HCT116 (cell line): ENCODE measurements around the gene GJB5. TPM values are rescaled to one million over a fixed set of nuclear protein-coding genes. Genes with fewer than 3 reads are reported as not detected.

Experiments
- ATAC-seq: fragments of 200-7000 bp; cut with Tn5 transposase; 2 replicates; pipeline ENCODE4 v1.9.1; 2020; ENCODE audit warnings: mild to moderate bottlenecking, moderate library complexity
- BruUV-seq: library from RNA; stranded (reverse); fragments of 400-500 nt; replicated peaks from 2 replicates; lab custom pipeline; 2021; lab: Mats Ljungman, UMichigan
- CTCF ChIA-PET: fragments of 300-600 bp; sonication (Branson Sonifier 250); formaldehyde crosslinking; loops from one replicate; lab custom pipeline; 2021; ENCODE audit warnings: antibody characterized with exemption; lab: Charles Lee
- POLR2A ChIA-PET: fragments of 300-600, 350-600 bp; sonication (Branson Sonifier 250); formaldehyde crosslinking; loops from one replicate; lab custom pipeline; 2021; ENCODE audit warnings: antibody characterized with exemption; lab: Charles Lee
- RAD21 ChIA-PET, 2 experiments: fragments of 300-600 bp; sonication (Branson Sonifier 250); formaldehyde crosslinking; loops; one replicate each; lab custom pipeline; 2023; ENCODE audit warnings: low total read pairs in 2 of 2; ENCODE audit not compliant: uncharacterized antibody in 2 of 2, unreplicated experiment in 2 of 2, low non-redundant PET in 1 of 2; lab: Charles Lee
- DNase-seq: peaks from one replicate; pipeline ENCODE4 v3.0.0-alpha.2; 2010; ENCODE audit warnings: low read depth, low spot score
- H2AFZ ChIP-seq: fragments of 200-600 bp; shearing (Covaris generic), sonication (generic); 2 replicates; pipeline ENCODE4 v1.6.1; 2017; ENCODE audit warnings: low read depth, mixed run types, mixed read lengths, antibody characterized with exemption, low read length; ENCODE audit not compliant: poor library complexity, severe bottlenecking
- H3K27ac ChIP-seq: 2 replicates; pipeline ENCODE4 v1.5.1; 2012; ENCODE audit warnings: low read depth, low read length
- H3K27me3 ChIP-seq: fragments of 200-600 bp; sonication (generic); 2 replicates; pipeline ENCODE4 v1.6.1; 2016; ENCODE audit warnings: mixed run types, low read length, mixed read lengths; ENCODE audit not compliant: insufficient read depth
- H3K36me3 ChIP-seq, 2 experiments: fragments of 200-500 bp in 1 of 2; fragments of 200-600 bp in 1 of 2; sonication (Bioruptor generic) in 1 of 2; sonication (generic) in 1 of 2; 2 replicates each; pipeline versions ENCODE4 v1.5.1 to v1.6.1; 2014 to 2016; ENCODE audit warnings: low read length in 2 of 2, inconsistent platforms in 1 of 2, mixed read lengths in 1 of 2, mixed run types in 1 of 2; ENCODE audit not compliant: insufficient read depth in 2 of 2, control insufficient read depth in 1 of 2
- H3K4me1 ChIP-seq, 2 experiments: fragments of 200-600 bp in 1 of 2; sonication (generic) in 1 of 2; 2 replicates each; pipeline versions ENCODE4 v1.5.1 to v1.6.1; 2012 to 2017; ENCODE audit warnings: low read length in 2 of 2, inconsistent platforms in 1 of 2, mild to moderate bottlenecking in 1 of 2, mixed read lengths in 1 of 2, mixed run types in 1 of 2, moderate library complexity in 1 of 2; ENCODE audit not compliant: insufficient read depth in 2 of 2, control insufficient read depth in 1 of 2
- H3K4me2 ChIP-seq: fragments of 200-600 bp; sonication (generic); 2 replicates; pipeline ENCODE4 v1.6.1; 2017; ENCODE audit warnings: mixed run types, low read length, mixed read lengths
- H3K4me3 ChIP-seq, 2 experiments: fragments of 200-600 bp in 1 of 2; sonication (generic) in 1 of 2; replicated peaks in 1 of 2; 2 replicates each; pipeline ENCODE4 v1.5.1; 2011 to 2016; ENCODE audit warnings: low read length in 2 of 2, control low read depth in 1 of 2, low read depth in 1 of 2, mild to moderate bottlenecking in 1 of 2, mixed read lengths in 1 of 2, mixed run types in 1 of 2
- H3K79me2 ChIP-seq: fragments of 200-600 bp; sonication (generic); 2 replicates; pipeline ENCODE4 v1.6.1; 2017; ENCODE audit warnings: mild to moderate bottlenecking, mixed run types, low read length, moderate library complexity, mixed read lengths; ENCODE audit not compliant: insufficient read depth
- H3K9ac ChIP-seq: fragments of 200-600 bp; sonication (generic); 2 replicates; pipeline ENCODE4 v1.6.1; 2016; ENCODE audit warnings: low read length, mixed read lengths
- H3K9me2 ChIP-seq: fragments of 200-600 bp; sonication (generic), shearing (Covaris generic); 2 replicates; pipeline ENCODE4 v1.6.1; 2017; ENCODE audit warnings: mixed run types, mild to moderate bottlenecking, moderate library complexity; ENCODE audit not compliant: insufficient read depth
- H3K9me3 ChIP-seq, 2 experiments: fragments of 200-500 bp in 1 of 2; fragments of 200-600 bp in 1 of 2; sonication (Bioruptor generic) in 1 of 2; sonication (generic) in 1 of 2; 2 replicates each; pipeline ENCODE4 v1.6.1; 2014 to 2017; ENCODE audit warnings: low read length in 2 of 2, mixed read lengths in 2 of 2, inconsistent platforms in 1 of 2, low read depth in 1 of 2, mild to moderate bottlenecking in 1 of 2, mixed run types in 1 of 2, moderate library complexity in 1 of 2; ENCODE audit not compliant: control insufficient read depth in 1 of 2, insufficient read depth in 1 of 2
- H4K20me1 ChIP-seq: fragments of 200-600 bp; sonication (generic), shearing (Covaris generic); 2 replicates; pipeline ENCODE4 v1.6.1; 2017; ENCODE audit warnings: mixed run types, mild to moderate bottlenecking, moderate library complexity; ENCODE audit not compliant: insufficient read depth
- CBX3 ChIP-seq: IDR thresholded peaks from 2 replicates; pipeline ENCODE4 v1.6.1; 2012; ENCODE audit warnings: low read depth
- CEBPB ChIP-seq: IDR thresholded peaks from 2 replicates; pipeline ENCODE4 v1.6.1; 2012; ENCODE audit warnings: low read depth
- EZH2phosphoT487 ChIP-seq: fragments of 200-600 bp; IDR thresholded peaks from 2 replicates; pipeline ENCODE4 v1.6.1; 2018; ENCODE audit warnings: antibody characterized with exemption, borderline replicate concordance
- JUND ChIP-seq: IDR thresholded peaks from 2 replicates; pipeline ENCODE4 v1.6.1; 2012
- POLR2A ChIP-seq: IDR thresholded peaks from 2 replicates; pipeline ENCODE4 v1.7.0; 2011; ENCODE audit warnings: borderline replicate concordance; ENCODE audit not compliant: insufficient read depth, insufficient read length; ENCODE audit errors: extremely low read depth
- POLR2AphosphoS5 ChIP-seq: IDR thresholded peaks from 2 replicates; pipeline ENCODE4 v1.6.1; 2011; ENCODE audit warnings: mild to moderate bottlenecking, low read depth, low read length, moderate library complexity
- RAD21 ChIP-seq: IDR thresholded peaks from 2 replicates; pipeline ENCODE4 v1.6.1; 2012; ENCODE audit warnings: low read depth, mild to moderate bottlenecking
- SIN3A ChIP-seq: IDR thresholded peaks from 2 replicates; pipeline ENCODE4 v1.6.1; 2012; ENCODE audit warnings: low read depth
- SP1 ChIP-seq: IDR thresholded peaks from 2 replicates; pipeline ENCODE4 v1.6.1; 2012; ENCODE audit warnings: low read depth
- TCF7L2 ChIP-seq: IDR thresholded peaks from 2 replicates; pipeline ENCODE4 v1.7.0; 2011; ENCODE audit warnings: borderline replicate concordance, inconsistent platforms; ENCODE audit not compliant: insufficient read depth, insufficient read length; ENCODE audit errors: extremely low read depth
- YY1 ChIP-seq: IDR thresholded peaks from 2 replicates; pipeline ENCODE4 v1.6.1; 2011; ENCODE audit warnings: low read length, low read depth, moderate library complexity, mild to moderate bottlenecking; ENCODE audit not compliant: insufficient replicate concordance; ENCODE audit errors: extremely low read depth
- ZFX ChIP-seq: fragments of 450-650 bp; IDR thresholded peaks from 2 replicates; pipeline ENCODE4 v1.6.1; 2017
- ZNF274 ChIP-seq: fragments of 200-500 bp; sonication (Bioruptor generic); IDR thresholded peaks from 2 replicates; pipeline ENCODE4 v1.6.1; 2014; ENCODE audit warnings: mild to moderate bottlenecking, low read depth, low read length, inconsistent platforms
- intact Hi-C: fragments of 100-400 bp; cut with micrococcal nuclease; formaldehyde crosslinking; loops from 2 replicates; pipeline ENCODE4 v1.10.0; 2022
- total RNA-seq: library from RNA; stranded (reverse); gene quantifications from one replicate; pipeline ENCODE4 v1.2.1, GENCODE V29; 2021; ENCODE audit not compliant: unreplicated experiment
- TF ChIP-seq, protein P1 (sequence below), 3 experiments: fragments of 200-600 bp in 1 of 3; sonication (generic) in 1 of 3; IDR thresholded peaks in 2 of 3; conservative IDR thresholded peaks in 1 of 3; 2 replicates each; pipeline ENCODE4 v1.5.1; 2012 to 2017; ENCODE audit warnings: low read depth in 2 of 3, low read length in 2 of 3, antibody characterized with exemption in 1 of 3, borderline replicate concordance in 1 of 3, control low read depth in 1 of 3, mild to moderate bottlenecking in 1 of 3, mixed read lengths in 1 of 3, mixed run types in 1 of 3, moderate library complexity in 1 of 3; ENCODE audit not compliant: insufficient read depth in 1 of 3
- TF ChIP-seq, protein P2 (sequence below): IDR thresholded peaks from 2 replicates; pipeline ENCODE4 v1.6.1; 2012; ENCODE audit warnings: low read depth
- TF ChIP-seq, protein P3 (sequence below): IDR thresholded peaks from 2 replicates; pipeline ENCODE4 v1.6.1; 2011; ENCODE audit warnings: mild to moderate bottlenecking, low read length, moderate library complexity; ENCODE audit not compliant: insufficient replicate concordance; ENCODE audit errors: extremely low read depth

GJB5 gene
- total RNA-seq, 1 experiment from 2014 or later, result 4.6 TPM

DNA sequence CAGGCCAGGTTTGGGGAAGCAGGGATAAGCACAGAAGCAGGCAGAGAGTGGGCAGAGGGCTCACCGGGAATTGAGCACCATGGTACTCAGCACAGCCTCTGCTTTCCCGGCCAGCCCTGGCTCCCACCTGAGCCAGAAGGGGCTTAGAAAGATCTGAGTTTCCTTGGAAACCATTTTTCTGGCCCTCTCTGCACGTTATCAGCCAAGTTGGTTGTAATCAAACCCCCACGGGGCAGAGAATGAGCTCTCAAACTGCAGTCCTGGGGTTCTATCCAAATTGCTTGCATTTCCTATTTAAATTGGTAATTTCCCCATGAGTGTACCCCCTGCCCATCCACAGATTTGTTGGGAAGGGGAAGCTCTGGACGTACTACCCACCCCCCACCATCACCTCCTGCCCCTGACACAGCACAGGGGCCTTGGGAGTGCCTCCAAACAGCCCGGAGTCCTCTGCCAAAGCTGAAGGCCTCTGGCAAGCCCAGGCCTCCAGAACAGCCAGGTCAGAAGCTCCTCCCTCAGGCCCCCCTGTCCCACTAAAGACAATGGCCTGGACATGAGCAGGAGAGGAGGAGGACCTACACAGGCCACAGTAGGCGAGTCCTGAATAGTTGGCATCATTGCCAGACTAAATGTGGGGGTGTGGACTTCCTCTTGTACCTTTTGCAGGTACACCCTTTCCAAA, 42.7 kb upstream of the GJB5 start:
- POLR2A ChIA-PET, result no interaction called here

More for the DNA sequence above, 42.7 kb upstream of the GJB5 start:
- H3K9ac ChIP-seq, result no peak overlapping the region
- H3K27ac ChIP-seq, result no peak overlapping the region
- DNase-seq, result no peak
- no peaks in the 10 kb centered on the region for H3K79me2 ChIP-seq
- BruUV-seq, result no TSS peak
- no peak for TF ChIP-seq EZH2phosphoT487
- no peak for TF ChIP-seq SIN3A
- no peak for TF ChIP-seq SP1
- no peak for TF ChIP-seq TCF7L2
- TF ChIP-seq, protein P1, sequence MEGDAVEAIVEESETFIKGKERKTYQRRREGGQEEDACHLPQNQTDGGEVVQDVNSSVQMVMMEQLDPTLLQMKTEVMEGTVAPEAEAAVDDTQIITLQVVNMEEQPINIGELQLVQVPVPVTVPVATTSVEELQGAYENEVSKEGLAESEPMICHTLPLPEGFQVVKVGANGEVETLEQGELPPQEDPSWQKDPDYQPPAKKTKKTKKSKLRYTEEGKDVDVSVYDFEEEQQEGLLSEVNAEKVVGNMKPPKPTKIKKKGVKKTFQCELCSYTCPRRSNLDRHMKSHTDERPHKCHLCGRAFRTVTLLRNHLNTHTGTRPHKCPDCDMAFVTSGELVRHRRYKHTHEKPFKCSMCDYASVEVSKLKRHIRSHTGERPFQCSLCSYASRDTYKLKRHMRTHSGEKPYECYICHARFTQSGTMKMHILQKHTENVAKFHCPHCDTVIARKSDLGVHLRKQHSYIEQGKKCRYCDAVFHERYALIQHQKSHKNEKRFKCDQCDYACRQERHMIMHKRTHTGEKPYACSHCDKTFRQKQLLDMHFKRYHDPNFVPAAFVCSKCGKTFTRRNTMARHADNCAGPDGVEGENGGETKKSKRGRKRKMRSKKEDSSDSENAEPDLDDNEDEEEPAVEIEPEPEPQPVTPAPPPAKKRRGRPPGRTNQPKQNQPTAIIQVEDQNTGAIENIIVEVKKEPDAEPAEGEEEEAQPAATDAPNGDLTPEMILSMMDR (IDR thresholded peaks at IDR 0.05 in 2 of 3, conservative IDR thresholded peaks at IDR 0.05 in 1 of 3; ENCODE audit: borderline replicate concordance in 1 of 3, insufficient read depth in 1 of 3, low read depth in 2 of 3, low read length in 2 of 3), result no peak
- TF ChIP-seq RAD21, result no peak
- no peak for TF ChIP-seq JUND
- no peak for TF ChIP-seq POLR2AphosphoS5
- no peak for TF ChIP-seq CEBPB
- TF ChIP-seq, protein P2, sequence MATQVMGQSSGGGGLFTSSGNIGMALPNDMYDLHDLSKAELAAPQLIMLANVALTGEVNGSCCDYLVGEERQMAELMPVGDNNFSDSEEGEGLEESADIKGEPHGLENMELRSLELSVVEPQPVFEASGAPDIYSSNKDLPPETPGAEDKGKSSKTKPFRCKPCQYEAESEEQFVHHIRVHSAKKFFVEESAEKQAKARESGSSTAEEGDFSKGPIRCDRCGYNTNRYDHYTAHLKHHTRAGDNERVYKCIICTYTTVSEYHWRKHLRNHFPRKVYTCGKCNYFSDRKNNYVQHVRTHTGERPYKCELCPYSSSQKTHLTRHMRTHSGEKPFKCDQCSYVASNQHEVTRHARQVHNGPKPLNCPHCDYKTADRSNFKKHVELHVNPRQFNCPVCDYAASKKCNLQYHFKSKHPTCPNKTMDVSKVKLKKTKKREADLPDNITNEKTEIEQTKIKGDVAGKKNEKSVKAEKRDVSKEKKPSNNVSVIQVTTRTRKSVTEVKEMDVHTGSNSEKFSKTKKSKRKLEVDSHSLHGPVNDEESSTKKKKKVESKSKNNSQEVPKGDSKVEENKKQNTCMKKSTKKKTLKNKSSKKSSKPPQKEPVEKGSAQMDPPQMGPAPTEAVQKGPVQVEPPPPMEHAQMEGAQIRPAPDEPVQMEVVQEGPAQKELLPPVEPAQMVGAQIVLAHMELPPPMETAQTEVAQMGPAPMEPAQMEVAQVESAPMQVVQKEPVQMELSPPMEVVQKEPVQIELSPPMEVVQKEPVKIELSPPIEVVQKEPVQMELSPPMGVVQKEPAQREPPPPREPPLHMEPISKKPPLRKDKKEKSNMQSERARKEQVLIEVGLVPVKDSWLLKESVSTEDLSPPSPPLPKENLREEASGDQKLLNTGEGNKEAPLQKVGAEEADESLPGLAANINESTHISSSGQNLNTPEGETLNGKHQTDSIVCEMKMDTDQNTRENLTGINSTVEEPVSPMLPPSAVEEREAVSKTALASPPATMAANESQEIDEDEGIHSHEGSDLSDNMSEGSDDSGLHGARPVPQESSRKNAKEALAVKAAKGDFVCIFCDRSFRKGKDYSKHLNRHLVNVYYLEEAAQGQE, result no peak
- TF ChIP-seq ZFX, result no peak
- TF ChIP-seq POLR2A, result no peak
- TF ChIP-seq YY1, result no peak
- TF ChIP-seq, protein P3, sequence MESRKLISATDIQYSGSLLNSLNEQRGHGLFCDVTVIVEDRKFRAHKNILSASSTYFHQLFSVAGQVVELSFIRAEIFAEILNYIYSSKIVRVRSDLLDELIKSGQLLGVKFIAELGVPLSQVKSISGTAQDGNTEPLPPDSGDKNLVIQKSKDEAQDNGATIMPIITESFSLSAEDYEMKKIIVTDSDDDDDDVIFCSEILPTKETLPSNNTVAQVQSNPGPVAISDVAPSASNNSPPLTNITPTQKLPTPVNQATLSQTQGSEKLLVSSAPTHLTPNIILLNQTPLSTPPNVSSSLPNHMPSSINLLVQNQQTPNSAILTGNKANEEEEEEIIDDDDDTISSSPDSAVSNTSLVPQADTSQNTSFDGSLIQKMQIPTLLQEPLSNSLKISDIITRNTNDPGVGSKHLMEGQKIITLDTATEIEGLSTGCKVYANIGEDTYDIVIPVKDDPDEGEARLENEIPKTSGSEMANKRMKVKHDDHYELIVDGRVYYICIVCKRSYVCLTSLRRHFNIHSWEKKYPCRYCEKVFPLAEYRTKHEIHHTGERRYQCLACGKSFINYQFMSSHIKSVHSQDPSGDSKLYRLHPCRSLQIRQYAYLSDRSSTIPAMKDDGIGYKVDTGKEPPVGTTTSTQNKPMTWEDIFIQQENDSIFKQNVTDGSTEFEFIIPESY, result no peak
- no peak for TF ChIP-seq CBX3
- TF ChIP-seq ZNF274, result no peak
- TF ChIP-seq, all 23 proteins: peak for 0
- Histone ChIP-seq H3K4me3 (no peak overlapping the region), H3K9me3 (no peaks in the 10 kb centered on the region), H3K4me1 (0 out of 4 replicates have a peak, but pooled peaks cover 0 to 4% of the 10 kb centered on the region in 2 experiments), H3K27me3 (peaks cover 9% of the 10 kb centered on the region; the same call in 1 of the 2 replicates), H4K20me1 (no peaks in the 10 kb centered on the region), H3K9me2 (no peaks in the 10 kb centered on the region), H3K4me2 (no peak overlapping the region), H2AFZ (no peak overlapping the region), H3K36me3 (no peaks in the 10 kb centered on the region)
- ChIA-PET RAD21 (no interaction called here), CTCF (no interaction called here)
- intact Hi-C loops, result no loop called here
- no peak for ATAC-seq
